HepG2 (cell line): ENCODE data around the gene TLN1. TPM values are rescaled to one million over a fixed set of nuclear protein-coding genes. Genes with fewer than 3 reads are reported as not detected.

Experiments used
- ATAC-seq: fragments of 200-7000 bp; cut with Tn5 transposase; 3 replicates; pipeline ENCODE4 v1.9.1; 2020; ENCODE audit warnings: mild to moderate bottlenecking, moderate library complexity
- BruUV-seq: library from RNA; stranded (reverse); fragments of 400-500 nt; replicated peaks from 2 replicates; lab custom pipeline; 2021; lab: Mats Ljungman, UMichigan
- CTCF ChIA-PET: fragments of 300-600 bp; formaldehyde crosslinking; extraction: SDS; loops from one replicate; lab custom pipeline; 2021; ENCODE audit warnings: low total read pairs, inconsistent platforms, low intra/inter-chr PET ratio; lab: Yijun Ruan, JAX
- POLR2A ChIA-PET: fragments of 350-600 bp; sonication (Branson Sonifier 250); formaldehyde crosslinking; loops from one replicate; lab custom pipeline; 2020; ENCODE audit warnings: antibody characterized with exemption, inconsistent platforms; lab: Yijun Ruan, JAX
- DNase-seq: peaks from one replicate; pipeline ENCODE4 v3.0.0-alpha.2; 2015; ENCODE audit warnings: low spot score
- FAIRE-seq: peaks from 3 replicates; lab custom pipeline; 2011; peaks lifted over from hg19 to GRCh38; lab: Jason Lieb, UNC
- H2AFZ ChIP-seq: one replicate; pipeline ENCODE4 v1.6.1; 2011; ENCODE audit warnings: low read length, inconsistent platforms
- H3K27ac ChIP-seq: fragments of 300-600 bp; 3 replicates; pipeline ENCODE4 v1.8.0; 2011; ENCODE audit warnings: mixed run types, mild to moderate bottlenecking, mixed read lengths, low read length, inconsistent platforms; ENCODE audit not compliant: insufficient read depth; ENCODE audit errors: extremely low read length
- H3K27me3 ChIP-seq, 2 experiments: fragments of 200-600 bp in 1 of 2; 2 replicates in 1 of 2; 3 replicates in 1 of 2; pipeline versions ENCODE4 v1.6.0 to v1.8.0; 2011; ENCODE audit warnings: low read length in 2 of 2, mild to moderate bottlenecking in 2 of 2, moderate library complexity in 2 of 2, inconsistent platforms in 1 of 2; ENCODE audit not compliant: insufficient read depth in 2 of 2, control insufficient read depth in 1 of 2
- H3K36me3 ChIP-seq, 2 experiments: fragments of 200-600 bp in 1 of 2; replicated peaks in 1 of 2; 2 replicates in 1 of 2; 3 replicates in 1 of 2; pipeline versions ENCODE4 v1.5.1 to v1.8.0; 2011; ENCODE audit warnings: low read length in 2 of 2, inconsistent platforms in 1 of 2; ENCODE audit not compliant: insufficient read depth in 2 of 2, control insufficient read depth in 1 of 2
- H3K4me1 ChIP-seq: 2 replicates; pipeline ENCODE4 v1.5.1; 2012; ENCODE audit warnings: low read length, inconsistent platforms; ENCODE audit not compliant: insufficient read depth
- H3K4me2 ChIP-seq: 2 replicates; pipeline ENCODE4 v1.6.0; 2011; ENCODE audit warnings: low read depth, low read length, inconsistent platforms
- H3K4me3 ChIP-seq, 3 experiments: fragments of 200-600 bp in 1 of 3; sonication (generic), shearing (Covaris generic) in 1 of 3; replicated peaks in 1 of 3; 2 replicates each; pipeline ENCODE4 v1.5.1; 2011 to 2016; ENCODE audit warnings: low read length in 3 of 3, inconsistent platforms in 2 of 3, low read depth in 2 of 3, mild to moderate bottlenecking in 2 of 3, control low read depth in 1 of 3, mixed read lengths in 1 of 3; ENCODE audit not compliant: insufficient read depth in 1 of 3
- H3K79me2 ChIP-seq: one replicate; pipeline ENCODE4 v1.6.1; 2011; ENCODE audit warnings: low read length, inconsistent platforms; ENCODE audit not compliant: insufficient read depth
- H3K9ac ChIP-seq: 2 replicates; pipeline ENCODE4 v1.6.0; 2011; ENCODE audit warnings: mild to moderate bottlenecking, low read depth, low read length, inconsistent platforms; ENCODE audit not compliant: insufficient read depth
- H3K9me3 ChIP-seq: 2 replicates; pipeline ENCODE4 v1.5.1; 2012; ENCODE audit warnings: mild to moderate bottlenecking, low read length
- H4K20me1 ChIP-seq: 2 replicates; pipeline ENCODE4 v1.6.0; 2011; ENCODE audit warnings: inconsistent platforms, mild to moderate bottlenecking, low read length, moderate library complexity; ENCODE audit not compliant: insufficient read depth
- DPF2 ChIP-seq: sonication (generic); formaldehyde crosslinking; IDR thresholded peaks from 2 replicates; pipeline ENCODE4 v1.4.0; 2020; ENCODE audit warnings: mild to moderate bottlenecking, low read depth, missing genetic modification reagents, borderline replicate concordance
- GPN1 ChIP-seq: sonication (generic); formaldehyde crosslinking; IDR thresholded peaks from 2 replicates; pipeline ENCODE4 v1.5.1; 2020; ENCODE audit warnings: missing genetic modification reagents, borderline replicate concordance
- ISL2 ChIP-seq: sonication (generic); formaldehyde crosslinking; IDR thresholded peaks from 2 replicates; pipeline ENCODE4 v1.5.0; 2020; ENCODE audit warnings: missing genetic modification reagents
- KLF13 ChIP-seq: sonication (generic); formaldehyde crosslinking; IDR thresholded peaks from 2 replicates; pipeline ENCODE4 v1.4.0; 2020; ENCODE audit warnings: mild to moderate bottlenecking, missing genetic modification reagents
- KLF9 ChIP-seq: IDR thresholded peaks from 2 replicates; pipeline ENCODE4 v1.6.1; 2016; ENCODE audit warnings: low read depth
- NPAS2 ChIP-seq: sonication (generic); formaldehyde crosslinking; IDR thresholded peaks from 2 replicates; pipeline ENCODE4 v1.8.0; 2022; ENCODE audit warnings: mild to moderate bottlenecking, missing genetic modification reagents, borderline replicate concordance
- SOX5 ChIP-seq: IDR thresholded peaks from 2 replicates; pipeline ENCODE4 v1.6.1; 2016; ENCODE audit warnings: borderline replicate concordance
- TSC22D2 ChIP-seq: sonication (generic); formaldehyde crosslinking; IDR thresholded peaks from 2 replicates; pipeline ENCODE4 v1.5.1; 2020; ENCODE audit warnings: missing genetic modification reagents, mild to moderate bottlenecking, borderline replicate concordance
- YEATS2 ChIP-seq: sonication (generic); formaldehyde crosslinking; IDR thresholded peaks from 2 replicates; pipeline ENCODE4 v1.4.0; 2020; ENCODE audit warnings: missing genetic modification reagents, borderline replicate concordance
- ZHX2 ChIP-seq, 2 experiments: sonication (generic) in 1 of 2; formaldehyde crosslinking in 1 of 2; IDR thresholded peaks; 2 replicates each; pipeline versions ENCODE4 v1.6.1 to v1.9.0; 2014 to 2022; ENCODE audit warnings: antibody characterized with exemption in 1 of 2, borderline replicate concordance in 1 of 2, inconsistent platforms in 1 of 2, low read depth in 1 of 2, missing genetic modification reagents in 1 of 2
- ZSCAN29 ChIP-seq: sonication (generic); formaldehyde crosslinking; conservative IDR thresholded peaks from 2 replicates; pipeline ENCODE4 v1.4.0; 2020; ENCODE audit warnings: mild to moderate bottlenecking, missing genetic modification reagents
- WGBS: methylation state at CpG from one replicate; pipeline ENCODE4 v1.1.6; 2017; ENCODE audit warnings: low lambda C conversion rate; 5-methylcytosine and 5-hydroxymethylcytosine counted together
- in situ Hi-C: cut with HindIII; loops from 2 replicates; pipeline ENCODE4 v1.10.0; 2017; ENCODE audit warnings: low pct_unique_long_range_greater_than_20kb; ENCODE audit not compliant: extremely low pct_ligation_motif_present
- intact Hi-C: fragments of 100-400 bp; cut with micrococcal nuclease; formaldehyde crosslinking; loops from one replicate; pipeline ENCODE4 v1.10.0; 2022; ENCODE audit not compliant: unreplicated experiment
- polyA plus RNA-seq, 8 experiments: library from polyadenylated mRNA; depleted of rRNA in 3 of 8; stranded (reverse) in 7 of 8; unstranded in 1 of 8; fragments of >200 nt; fragmentation: Illumina TruSeq in 4 of 8; extraction: Trizol in 4 of 8; gene quantifications; 2 replicates each; pipeline versions ENCODE4 v1.2.1 to v1.2.3, GENCODE V29; 2011 to 2016; ENCODE audit warnings: low read depth in 4 of 8, missing spikeins in 1 of 8, mixed read lengths in 1 of 8; ENCODE audit not compliant: insufficient read depth in 1 of 8
- total RNA-seq, 5 experiments: library from RNA; depleted of rRNA; stranded (reverse); fragments of >200 nt; fragmentation: Illumina TruSeq; extraction: Trizol; gene quantifications; 2 replicates each; pipeline ENCODE4 v1.2.3, GENCODE V29; 2016; ENCODE audit warnings: low read depth in 1 of 5
- TF ChIP-seq, protein P1 (sequence below), 2 experiments: sonication (generic) in 1 of 2; formaldehyde crosslinking in 1 of 2; IDR thresholded peaks; 2 replicates each; pipeline versions ENCODE4 v1.4.0 to v1.6.1; 2018 to 2020; ENCODE audit warnings: missing genetic modification reagents in 2 of 2, borderline replicate concordance in 1 of 2, low read depth in 1 of 2, mild to moderate bottlenecking in 1 of 2, missing biosample characterization in 1 of 2
- TF ChIP-seq, protein P2 (sequence below): IDR thresholded peaks from 2 replicates; pipeline ENCODE4 v1.6.1; 2016; ENCODE audit warnings: mild to moderate bottlenecking
- TF ChIP-seq, protein P3 (sequence below): sonication (generic); formaldehyde crosslinking; conservative IDR thresholded peaks from 2 replicates; pipeline ENCODE4 v1.8.1; 2023; ENCODE audit warnings: missing genetic modification reagents

The TLN1 gene
- total and polyA plus RNA-seq, 2 of the 13 experiments (the other 11 are each of a cell fraction or from before 2014, with no cell fraction given): 35.2 to 51.8 TPM

DNA sequence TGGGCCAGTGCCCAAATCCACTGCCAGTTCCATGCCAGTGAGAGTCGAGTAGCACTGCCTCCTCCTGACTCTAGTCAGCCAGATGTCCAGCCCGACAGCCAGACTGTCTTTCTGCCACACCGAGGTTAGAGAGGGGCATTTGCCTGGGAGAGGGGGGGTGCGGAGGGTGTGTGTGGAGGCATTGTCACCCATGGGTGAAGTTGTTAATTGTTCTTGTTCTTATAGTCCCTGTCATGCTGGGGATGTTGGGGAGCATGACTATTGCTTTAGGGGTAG is 18.2 kb upstream of the TLN1 start:
- Histone ChIP-seq H3K4me1 (peaks cover 31% of the 10 kb centered on the region), H2AFZ (no peak overlapping the region), H3K4me2 (peak overlapping the region; percentile 80), H3K36me3 (peaks cover 9 to 30% of the 10 kb centered on the region in 2 experiments), H4K20me1 (peaks cover 32% of the 10 kb centered on the region), H3K4me3 (peak overlapping the region; percentile 95 to 99 (median 98); a peak in 5 of 6 replicates), H3K27ac (peak overlapping the region; percentile 89), H3K79me2 (peaks cover 34% of the 10 kb centered on the region), H3K9ac (peak overlapping the region; percentile 94), H3K9me3 (no peaks in the 10 kb centered on the region), H3K27me3 (no peaks in the 10 kb centered on the region; a peak in 2 of 5 replicates)
- intact Hi-C loops (no loop called here), in situ Hi-C loops (no loop called here)
- DNase-seq (no peak), ATAC-seq (no peak), FAIRE-seq (no peak)
- ChIA-PET POLR2A (interaction anchor here (0.8 to 5.8 kb wide), 6 partner anchors 19 to 103 kb away, joined by 3 to 102 read pairs (median 7); partner anchors contain the start of genes CREB3, HINT2, TLN1 and TPM2), CTCF (no interaction called here)
- no TSS peak for BruUV-seq
- WGBS: 72% methylated on average over 4 of the region's 4 CpGs
- no peak for TF ChIP-seq SOX5 (CRISPR knock-in tag)
- TF ChIP-seq YEATS2: no peak
- TF ChIP-seq, protein P1, sequence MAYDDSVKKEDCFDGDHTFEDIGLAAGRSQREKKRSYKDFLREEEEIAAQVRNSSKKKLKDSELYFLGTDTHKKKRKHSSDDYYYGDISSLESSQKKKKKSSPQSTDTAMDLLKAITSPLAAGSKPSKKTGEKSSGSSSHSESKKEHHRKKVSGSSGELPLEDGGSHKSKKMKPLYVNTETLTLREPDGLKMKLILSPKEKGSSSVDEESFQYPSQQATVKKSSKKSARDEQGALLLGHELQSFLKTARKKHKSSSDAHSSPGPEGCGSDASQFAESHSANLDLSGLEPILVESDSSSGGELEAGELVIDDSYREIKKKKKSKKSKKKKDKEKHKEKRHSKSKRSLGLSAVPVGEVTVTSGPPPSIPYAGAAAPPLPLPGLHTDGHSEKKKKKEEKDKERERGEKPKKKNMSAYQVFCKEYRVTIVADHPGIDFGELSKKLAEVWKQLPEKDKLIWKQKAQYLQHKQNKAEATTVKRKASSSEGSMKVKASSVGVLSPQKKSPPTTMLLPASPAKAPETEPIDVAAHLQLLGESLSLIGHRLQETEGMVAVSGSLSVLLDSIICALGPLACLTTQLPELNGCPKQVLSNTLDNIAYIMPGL (CRISPR knock-in tag; IDR thresholded peaks at IDR 0.05; ENCODE audit: borderline replicate concordance in 1 of 2, low read depth in 1 of 2): no peak
- no peak for TF ChIP-seq KLF13 (CRISPR knock-in tag)
- no peak for TF ChIP-seq ZHX2 (IDR thresholded peaks at IDR 0.05; ENCODE audit: low read depth)
- no peak for TF ChIP-seq ZHX2 (CRISPR knock-in tag; IDR thresholded peaks at IDR 0.05; ENCODE audit: borderline replicate concordance)
- no peak for TF ChIP-seq NPAS2 (CRISPR knock-in tag)
- no peak for TF ChIP-seq DPF2 (CRISPR knock-in tag)
- no peak for TF ChIP-seq GPN1 (CRISPR knock-in tag)
- no peak for TF ChIP-seq KLF9
- TF ChIP-seq TSC22D2 (CRISPR knock-in tag): no peak
- TF ChIP-seq, protein P2, sequence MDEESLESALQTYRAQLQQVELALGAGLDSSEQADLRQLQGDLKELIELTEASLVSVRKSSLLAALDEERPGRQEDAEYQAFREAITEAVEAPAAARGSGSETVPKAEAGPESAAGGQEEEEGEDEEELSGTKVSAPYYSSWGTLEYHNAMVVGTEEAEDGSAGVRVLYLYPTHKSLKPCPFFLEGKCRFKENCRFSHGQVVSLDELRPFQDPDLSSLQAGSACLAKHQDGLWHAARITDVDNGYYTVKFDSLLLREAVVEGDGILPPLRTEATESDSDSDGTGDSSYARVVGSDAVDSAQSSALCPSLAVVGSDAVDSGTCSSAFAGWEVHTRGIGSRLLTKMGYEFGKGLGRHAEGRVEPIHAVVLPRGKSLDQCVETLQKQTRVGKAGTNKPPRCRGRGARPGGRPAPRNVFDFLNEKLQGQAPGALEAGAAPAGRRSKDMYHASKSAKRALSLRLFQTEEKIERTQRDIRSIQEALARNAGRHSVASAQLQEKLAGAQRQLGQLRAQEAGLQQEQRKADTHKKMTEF (CRISPR knock-in tag): no peak
- TF ChIP-seq ISL2 (CRISPR knock-in tag): no peak
- TF ChIP-seq, protein P3, sequence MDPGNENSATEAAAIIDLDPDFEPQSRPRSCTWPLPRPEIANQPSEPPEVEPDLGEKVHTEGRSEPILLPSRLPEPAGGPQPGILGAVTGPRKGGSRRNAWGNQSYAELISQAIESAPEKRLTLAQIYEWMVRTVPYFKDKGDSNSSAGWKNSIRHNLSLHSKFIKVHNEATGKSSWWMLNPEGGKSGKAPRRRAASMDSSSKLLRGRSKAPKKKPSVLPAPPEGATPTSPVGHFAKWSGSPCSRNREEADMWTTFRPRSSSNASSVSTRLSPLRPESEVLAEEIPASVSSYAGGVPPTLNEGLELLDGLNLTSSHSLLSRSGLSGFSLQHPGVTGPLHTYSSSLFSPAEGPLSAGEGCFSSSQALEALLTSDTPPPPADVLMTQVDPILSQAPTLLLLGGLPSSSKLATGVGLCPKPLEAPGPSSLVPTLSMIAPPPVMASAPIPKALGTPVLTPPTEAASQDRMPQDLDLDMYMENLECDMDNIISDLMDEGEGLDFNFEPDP (CRISPR knock-in tag): 0 out of 2 replicates have a peak, but pooled peaks have one; percentile 56
- no peak for TF ChIP-seq ZSCAN29 (CRISPR knock-in tag)
